GM12801 (cell line): Measurements from ENCODE around the gene DHCR24.

ENCODE experiments used
- TF ChIP-seq, protein P1 (sequence below): IDR thresholded peaks from one replicate; pipeline ENCODE4 v1.5.1; 2011; ENCODE audit warnings: control low read depth; ENCODE audit not compliant: insufficient read length; ENCODE audit errors: extremely low read depth

DHCR24 gene

DNA sequence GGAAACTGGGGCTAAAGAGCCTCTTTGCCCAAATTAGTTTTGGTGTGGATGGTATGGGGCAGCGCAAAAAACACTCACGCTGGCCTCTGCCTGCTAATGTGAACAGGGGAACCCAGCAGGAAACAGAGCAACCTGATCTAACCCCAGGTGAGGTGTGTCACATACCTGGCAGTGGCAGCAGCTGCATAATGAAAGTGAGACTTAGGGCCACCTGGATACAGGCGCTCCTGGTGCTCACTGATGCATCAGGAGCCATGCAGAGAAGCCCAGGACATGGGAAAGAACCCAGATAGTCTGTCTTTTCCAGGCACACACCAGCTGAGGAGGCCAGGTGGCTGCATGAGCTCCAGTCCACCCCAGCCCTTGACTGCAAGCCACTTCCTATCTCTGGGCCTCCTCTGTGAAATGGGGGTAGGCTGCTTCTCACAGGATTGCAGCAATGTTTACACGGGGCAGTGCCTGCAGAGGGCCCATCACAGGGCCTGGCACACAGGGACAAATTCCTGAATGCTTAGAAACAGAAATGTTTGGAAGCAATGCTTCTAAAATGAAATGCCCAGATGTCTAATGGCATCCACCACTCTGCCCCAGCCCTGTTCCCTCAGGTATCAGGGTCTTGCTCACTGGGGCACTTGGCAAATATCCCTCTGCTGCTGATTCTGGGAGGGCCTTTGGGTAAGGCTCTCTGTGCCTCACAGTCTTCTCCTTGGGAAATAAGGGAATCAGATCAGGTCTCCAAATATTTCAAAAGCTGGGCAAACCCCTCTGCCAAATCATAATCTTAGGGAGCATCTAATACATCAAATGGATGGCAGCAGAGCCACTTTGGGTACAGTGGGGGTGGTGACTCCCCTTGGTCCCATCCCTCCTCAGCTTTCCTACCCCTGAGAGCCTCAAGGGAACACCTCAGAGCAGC, 19.9 kb downstream of the DHCR24 start:
- TF ChIP-seq, protein P1, sequence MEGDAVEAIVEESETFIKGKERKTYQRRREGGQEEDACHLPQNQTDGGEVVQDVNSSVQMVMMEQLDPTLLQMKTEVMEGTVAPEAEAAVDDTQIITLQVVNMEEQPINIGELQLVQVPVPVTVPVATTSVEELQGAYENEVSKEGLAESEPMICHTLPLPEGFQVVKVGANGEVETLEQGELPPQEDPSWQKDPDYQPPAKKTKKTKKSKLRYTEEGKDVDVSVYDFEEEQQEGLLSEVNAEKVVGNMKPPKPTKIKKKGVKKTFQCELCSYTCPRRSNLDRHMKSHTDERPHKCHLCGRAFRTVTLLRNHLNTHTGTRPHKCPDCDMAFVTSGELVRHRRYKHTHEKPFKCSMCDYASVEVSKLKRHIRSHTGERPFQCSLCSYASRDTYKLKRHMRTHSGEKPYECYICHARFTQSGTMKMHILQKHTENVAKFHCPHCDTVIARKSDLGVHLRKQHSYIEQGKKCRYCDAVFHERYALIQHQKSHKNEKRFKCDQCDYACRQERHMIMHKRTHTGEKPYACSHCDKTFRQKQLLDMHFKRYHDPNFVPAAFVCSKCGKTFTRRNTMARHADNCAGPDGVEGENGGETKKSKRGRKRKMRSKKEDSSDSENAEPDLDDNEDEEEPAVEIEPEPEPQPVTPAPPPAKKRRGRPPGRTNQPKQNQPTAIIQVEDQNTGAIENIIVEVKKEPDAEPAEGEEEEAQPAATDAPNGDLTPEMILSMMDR = no peak

DNA sequence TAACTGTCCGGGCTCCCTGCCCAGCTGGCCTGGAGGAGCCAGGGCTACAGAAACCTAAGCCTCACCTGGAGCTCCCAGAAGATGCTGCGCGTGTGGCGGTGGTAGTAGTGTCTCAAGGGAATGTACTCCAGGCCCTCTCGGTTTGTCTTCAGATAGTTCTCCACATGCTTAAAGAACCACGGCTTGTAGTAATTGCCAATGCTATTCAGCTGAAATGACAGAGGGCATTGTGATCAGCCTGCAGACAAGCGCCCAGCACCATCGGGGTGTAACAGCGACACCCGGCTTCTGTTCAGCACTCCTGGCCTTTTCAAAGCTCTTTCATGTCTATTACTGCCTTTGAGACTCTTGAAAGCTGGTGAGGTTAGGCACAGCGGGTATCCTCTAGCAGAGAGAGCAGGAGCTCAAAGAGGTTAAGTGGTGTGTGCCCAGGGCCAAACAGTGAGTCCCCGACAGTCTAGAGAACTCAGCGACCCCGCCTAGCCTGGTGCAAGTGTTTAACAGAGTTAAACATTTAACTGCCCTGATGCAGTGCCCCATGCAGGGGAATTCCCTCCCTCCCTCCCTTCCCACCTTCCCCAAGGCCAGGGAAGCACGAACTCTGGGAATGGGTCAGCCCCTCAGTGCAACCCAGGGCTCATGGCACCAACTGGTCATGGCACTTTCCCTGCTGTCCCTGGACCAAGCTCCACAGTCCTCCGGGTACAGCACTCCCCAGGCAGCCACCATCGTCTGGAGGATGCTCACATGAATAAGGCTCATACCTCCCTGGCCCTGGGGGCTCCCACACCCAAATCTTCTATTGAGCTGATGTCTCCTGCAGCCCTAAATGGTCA, 21.5 kb downstream of the DHCR24 start:
- TF ChIP-seq, protein P1 = no peak

DNA sequence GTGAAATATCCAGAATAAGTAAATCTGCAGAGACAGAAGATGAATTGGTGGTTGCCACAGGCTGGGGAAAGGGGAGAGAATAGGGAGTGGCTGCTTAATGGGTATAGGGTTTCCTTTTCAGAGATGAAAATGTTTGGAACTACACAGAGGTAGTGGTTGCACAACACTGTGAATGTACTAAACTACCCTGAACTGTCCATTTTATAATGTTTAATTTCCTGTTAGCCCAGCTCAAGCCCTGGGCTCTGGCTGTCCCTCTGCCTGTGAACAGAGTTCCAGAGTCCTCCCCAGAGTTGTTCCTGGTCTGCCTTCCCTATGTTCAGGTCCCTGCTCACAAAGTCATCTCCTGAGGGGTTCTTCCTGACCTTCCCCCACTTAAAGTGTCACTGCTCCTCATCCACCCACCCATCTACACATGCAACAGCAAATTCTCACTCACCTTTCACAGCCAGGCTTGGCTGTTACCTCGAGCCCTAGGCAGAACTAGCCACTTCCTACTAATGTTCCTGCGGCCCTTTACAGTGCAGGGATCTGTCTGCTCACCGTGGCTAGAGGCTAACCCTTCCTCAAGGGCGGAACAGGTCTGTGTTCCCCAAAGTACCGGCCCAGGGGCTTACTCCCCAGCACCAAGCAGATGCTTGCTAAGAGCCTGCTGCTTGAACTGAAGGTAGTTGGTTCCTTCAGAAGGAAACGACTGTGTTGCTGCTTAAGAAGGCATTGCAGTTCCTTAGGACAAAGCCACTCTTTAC, 22.4 kb downstream of the DHCR24 start:
- TF ChIP-seq, protein P1 = no peak

DNA sequence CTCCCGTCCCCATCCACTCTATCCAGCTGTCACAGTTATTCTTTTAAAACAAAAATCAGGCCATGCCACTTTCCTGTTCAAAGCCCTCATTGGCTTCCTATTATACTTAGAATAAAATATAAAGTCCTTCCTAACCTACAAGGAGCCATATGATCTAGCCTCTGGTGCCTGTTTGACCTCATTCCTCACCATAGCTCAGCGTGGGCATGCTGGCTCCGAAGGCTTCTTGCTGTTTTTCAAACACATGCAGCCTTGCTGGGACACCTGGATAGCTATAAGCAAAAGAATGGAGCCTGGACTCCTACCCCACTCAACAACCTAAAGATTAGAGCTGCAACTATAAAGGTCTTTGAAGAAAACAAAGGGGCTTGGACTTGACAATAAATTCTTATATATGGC, 23.7 kb downstream of the DHCR24 start:
- TF ChIP-seq, protein P1 = no peak

DNA sequence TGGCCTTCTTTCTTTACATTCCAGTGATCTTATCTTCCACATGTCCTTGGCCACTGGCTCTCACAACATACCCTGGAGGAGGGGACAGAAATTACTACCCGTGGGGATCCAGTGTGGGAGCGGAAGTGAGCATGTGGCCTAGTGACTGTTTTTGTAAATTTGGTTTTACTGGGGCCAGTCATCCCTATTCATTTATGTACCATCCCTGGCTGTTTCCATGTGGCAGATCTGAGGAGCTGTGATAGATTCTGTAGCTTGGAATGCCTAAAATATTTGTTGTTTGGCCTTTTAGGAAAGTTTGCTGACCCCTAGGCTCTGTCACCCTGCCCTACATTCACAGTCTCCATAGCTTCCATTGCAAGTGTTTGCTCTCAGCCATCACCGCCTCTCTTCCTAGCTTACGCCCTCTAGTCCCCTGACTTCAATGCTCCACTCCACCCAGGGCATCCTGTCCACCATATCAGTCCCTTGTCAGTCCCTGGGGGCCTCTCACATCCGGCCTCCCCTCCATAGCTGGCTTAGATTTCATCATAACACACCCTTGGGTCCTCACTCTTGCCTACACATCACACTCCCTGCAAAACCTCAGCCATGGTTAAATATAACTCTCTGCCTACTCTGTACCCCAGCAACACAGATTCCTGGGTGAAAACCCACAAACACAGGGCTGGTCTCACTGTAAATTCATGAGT, 25.8 kb downstream of the DHCR24 start:
- TF ChIP-seq, protein P1 = no peak

DNA sequence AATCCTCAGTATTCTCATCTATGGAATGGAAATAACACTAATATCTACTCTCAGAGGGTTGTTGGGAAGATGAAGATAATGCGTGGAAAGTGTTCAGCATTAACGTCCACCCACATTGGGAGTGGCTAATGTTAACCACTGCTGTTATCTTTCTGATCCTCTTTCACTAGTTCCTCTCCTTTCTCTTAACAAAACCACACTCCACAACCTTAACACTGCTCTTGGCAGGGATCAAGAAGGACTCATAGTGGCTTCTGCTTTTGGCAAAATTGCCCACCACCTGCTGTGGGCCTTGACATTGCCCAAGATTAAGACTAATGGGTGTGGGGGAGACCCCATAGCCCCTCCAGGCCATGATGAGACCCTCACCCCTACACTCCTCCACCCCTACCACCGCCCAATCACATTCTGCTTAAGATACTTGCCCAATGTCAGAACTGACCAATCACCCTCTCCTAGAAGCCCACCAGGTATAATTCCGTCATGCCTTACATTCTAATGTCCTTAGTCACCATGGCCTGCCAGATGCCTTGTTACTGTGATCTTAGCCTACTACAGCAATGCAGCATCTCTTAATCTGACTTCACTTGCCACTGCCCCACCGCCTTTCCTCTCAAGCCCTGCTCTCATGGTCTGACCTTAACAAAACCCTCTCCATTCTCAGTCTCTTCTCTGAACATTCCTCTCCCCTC, 27.1 kb downstream of the DHCR24 start:
- TF ChIP-seq, protein P1 = no peak
